ENCODE results near the gene PTK7. TPM values are rescaled to one million over a fixed set of nuclear protein-coding genes. Genes with fewer than 3 reads are reported as not detected.

Gene PTK7
- total and polyA plus RNA-seq, 2 of the 8 experiments (the other 6 are each of a cell fraction or from before 2014, with no cell fraction given) = 110 to 138 TPM

DNA sequence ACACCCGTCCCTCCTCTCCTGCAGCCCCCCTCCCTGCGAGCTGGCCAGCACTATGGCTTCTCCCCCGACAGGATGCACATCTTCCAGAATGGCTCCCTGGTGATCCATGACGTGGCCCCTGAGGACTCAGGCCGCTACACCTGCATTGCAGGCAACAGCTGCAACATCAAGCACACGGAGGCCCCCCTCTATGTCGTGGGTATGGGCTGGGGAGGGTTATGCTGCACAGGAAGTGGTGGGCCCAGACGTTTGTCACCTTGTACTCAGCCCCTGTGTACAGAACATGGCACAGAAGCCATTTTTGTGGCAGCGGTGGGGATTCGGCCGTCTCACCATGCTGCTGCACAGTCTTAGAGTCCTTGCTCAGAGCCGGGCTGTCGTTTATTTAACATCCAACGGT, 66.0 kb downstream of the PTK7 start:
- H3K36me3 ChIP-seq (ENCODE audit: control insufficient read depth in 2 of 4, insufficient read depth in 4 of 4, low read length in 3 of 4) = peaks cover 2 to 15% (median 6%) of the 10 kb centered on the region in 4 experiments; a peak in 4 of 8 replicates

More for the DNA sequence above, 66.0 kb downstream of the PTK7 start:
- H3K4me3 ChIP-seq (ENCODE audit: extremely low read depth in 1 of 4, insufficient read depth in 2 of 4, low read depth in 3 of 4, low read length in 4 of 4) = no peak overlapping the region
- no peak overlapping the region for H3K14ac ChIP-seq (ENCODE audit: insufficient read length)
- H3K9ac ChIP-seq (replicated peaks in 1 of 4; ENCODE audit: extremely low read depth in 1 of 4, low read depth in 3 of 4, low read length in 3 of 4) = no peak overlapping the region
- H3K4ac ChIP-seq (replicated peaks; ENCODE audit: insufficient read length, low read depth, low read length) = no peak overlapping the region
- peak overlapping the region; percentile 52; the same call in 1 of the 2 replicates for H2BK5ac ChIP-seq (ENCODE audit: low read depth, low read length)
- H2AFZ ChIP-seq (ENCODE audit: low read length) = no peak overlapping the region
- 88% methylated on average over 14 of the region's 14 CpGs; no CpG with 5 or more reads in 1 of the 2 experiments for WGBS, 2 experiments (ENCODE audit: extremely low coverage in 1 of 2, insufficient coverage in 1 of 2, insufficient read length in 1 of 2, insufficient replicate concordance in 2 of 2, low coverage in 1 of 2, low lambda C conversion rate in 2 of 2, missing lambda C conversion rate in 1 of 2)
- ChIA-PET POLR2A (ENCODE audit: partially characterized antibody) (interaction anchor here (0.6 to 3.6 kb wide), 6 partner anchors 10 to 162 kb away, joined by 3 to 30 read pairs (median 8); partner anchors contain the start of genes CUL7, PEX6 and PTK7), CTCF (ENCODE audit: partially characterized antibody) (interaction anchor here (1.0 to 4.3 kb wide), 11 partner anchors 7 to 132 kb away, joined by 3 to 40 read pairs (median 22); partner anchors contain the start of genes CUL7, PTK7 and RRP36)
- no peaks in the 10 kb centered on the region for H3K79me1 ChIP-seq (ENCODE audit: low read depth, low read length)
- H2AK5ac ChIP-seq (ENCODE audit: low read depth, low read length) = no peak overlapping the region
- DNase-seq (ENCODE audit: low read depth in 1 of 2, low spot score in 2 of 2) (no peak), FAIRE-seq (no peak)
- no peak overlapping the region for H4K91ac ChIP-seq (replicated peaks; ENCODE audit: insufficient read length, low read length)
- no peak overlapping the region for H3K27ac ChIP-seq (ENCODE audit: low read depth, low read length)
- no peak overlapping the region for H4K8ac ChIP-seq (ENCODE audit: extremely low read depth, insufficient read depth, low read length)
- H3K18ac ChIP-seq (ENCODE audit: extremely low read depth, low read length) = no peak overlapping the region
- TF ChIP-seq KDM4A (IDR thresholded peaks at IDR 0.05; ENCODE audit: low read depth, low read length, severe bottlenecking) = no peak
- no peak for TF ChIP-seq TEAD4 (IDR thresholded peaks at IDR 0.05; ENCODE audit: low read depth, low read length)
- no peak for TF ChIP-seq BRCA1 (IDR thresholded peaks at IDR 0.05; ENCODE audit: low read depth, low read length)
- TF ChIP-seq RXRA (IDR thresholded peaks at IDR 0.05; ENCODE audit: insufficient read depth, low read depth, low read length) = no peak
- no peak for TF ChIP-seq SUZ12 (IDR thresholded peaks at IDR 0.05; ENCODE audit: low read length)
- no peak overlapping the region for H3K4me2 ChIP-seq (ENCODE audit: insufficient read depth in 1 of 2, low read depth in 2 of 2, low read length in 2 of 2)
- H2BK15ac ChIP-seq (ENCODE audit: low read length) = no peak overlapping the region
- H3K23me2 ChIP-seq (ENCODE audit: low read depth, low read length) = no peaks in the 10 kb centered on the region
- H4K20me1 ChIP-seq (replicated peaks in 1 of 2; ENCODE audit: control insufficient read depth in 1 of 2, insufficient read depth in 2 of 2, low read length in 2 of 2) = no peaks in the 10 kb centered on the region
- no peak overlapping the region for H2BK120ac ChIP-seq (replicated peaks; ENCODE audit: low read depth, low read length)
- no peak overlapping the region for H3K56ac ChIP-seq (replicated peaks; ENCODE audit: insufficient read length, low read depth, low read length)
- no peak overlapping the region for H2BK20ac ChIP-seq (ENCODE audit: low read length)
- H3K79me2 ChIP-seq (ENCODE audit: control insufficient read depth in 1 of 2, insufficient read depth in 2 of 2, low read length in 2 of 2) = no peaks in the 10 kb centered on the region
- H3K4me1 ChIP-seq (replicated peaks in 1 of 4; ENCODE audit: control insufficient read depth in 3 of 4, insufficient read depth in 4 of 4, low read length in 3 of 4) = peaks cover 0 to 6% (median 3%) of the 10 kb centered on the region in 4 experiments; a peak in 3 of 7 replicates
- no peaks in the 10 kb centered on the region for H3K27me3 ChIP-seq (replicated peaks in 1 of 4; ENCODE audit: control insufficient read depth in 3 of 4, extremely low read depth in 1 of 4, insufficient read depth in 3 of 4, low read length in 3 of 4)
- no peak overlapping the region for H3K23ac ChIP-seq (ENCODE audit: insufficient read length)
- H4K5ac ChIP-seq (ENCODE audit: insufficient read length, low read depth, low read length) = no peak overlapping the region
- no peak overlapping the region for H2BK12ac ChIP-seq (ENCODE audit: low read depth, low read length)
- no peaks in the 10 kb centered on the region for H3K9me3 ChIP-seq (ENCODE audit: insufficient read depth in 2 of 2, low read depth in 1 of 2, low read length in 1 of 2)
